HL-60 (cell line): ENCODE results near the gene RBMXL2.

Experiments used
- DNase-seq, 2 experiments: peaks; one replicate each; pipeline ENCODE4 v3.0.0-alpha.2; 2010 to 2020; ENCODE audit warnings: low read depth in 1 of 2, low spot score in 1 of 2
- H3K27ac ChIP-seq: fragments of 250-450 bp; sonication (Bioruptor Pico); replicated peaks from 2 replicates; pipeline ENCODE4 v1.5.1; 2020; ENCODE audit warnings: mild to moderate bottlenecking, moderate library complexity
- H3K27me3 ChIP-seq: fragments of 250-450 bp; sonication (Bioruptor Pico); 2 replicates; pipeline ENCODE4 v1.5.1; 2021; ENCODE audit warnings: mild to moderate bottlenecking, moderate library complexity; ENCODE audit not compliant: insufficient read depth, poor library complexity, severe bottlenecking
- H3K4me3 ChIP-seq: replicated peaks from 2 replicates; pipeline ENCODE4 v1.5.1; 2011; ENCODE audit warnings: mild to moderate bottlenecking, control low read depth, low read length; ENCODE audit not compliant: insufficient read depth
- GABPA ChIP-seq: IDR thresholded peaks from 2 replicates; pipeline ENCODE4 v1.6.1; 2012; ENCODE audit warnings: low read depth
- POLR2AphosphoS5 ChIP-seq: IDR thresholded peaks from 2 replicates; pipeline ENCODE4 v1.6.1; 2012; ENCODE audit warnings: low read depth
- SPI1 ChIP-seq: IDR thresholded peaks from 2 replicates; pipeline ENCODE4 v1.6.1; 2012; ENCODE audit warnings: low read depth, mild to moderate bottlenecking, borderline replicate concordance
- long read RNA-seq: library from polyadenylated mRNA; unstranded; transcript quantifications from one replicate; pipeline ENCODE4 v2.0.0, GENCODE V29; 2020
- TF ChIP-seq, protein P1 (sequence below): IDR thresholded peaks from one replicate; pipeline ENCODE4 v1.5.1; 2011; ENCODE audit warnings: low read length, control low read depth, inconsistent platforms; ENCODE audit not compliant: insufficient read depth
- TF ChIP-seq, protein P2 (sequence below): IDR thresholded peaks from 2 replicates; pipeline ENCODE4 v1.6.1; 2012; ENCODE audit warnings: low read depth; ENCODE audit not compliant: insufficient replicate concordance

RBMXL2 gene
- long read RNA-seq: 0 reads

DNA sequence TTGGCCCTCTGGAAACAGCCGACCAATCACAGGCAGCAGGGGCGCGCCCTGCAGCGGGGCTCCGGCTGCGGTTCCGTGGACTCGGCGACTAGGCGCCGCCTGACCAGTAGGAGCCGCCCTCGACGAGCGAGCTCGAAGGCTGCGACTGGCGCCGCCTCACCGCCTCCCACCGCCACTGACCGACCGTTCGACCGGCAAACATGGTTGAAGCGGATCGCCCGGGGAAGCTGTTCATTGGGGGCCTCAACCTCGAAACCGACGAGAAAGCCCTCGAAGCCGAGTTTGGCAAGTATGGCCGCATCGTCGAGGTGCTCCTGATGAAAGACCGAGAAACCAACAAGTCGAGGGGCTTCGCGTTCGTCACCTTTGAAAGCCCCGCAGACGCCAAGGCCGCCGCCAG lies at the start of gene RBMXL2:
Gene RBMXL2 (plus strand): TSS at position 78 of the 400 bp plus-strand sequence. CDS start 123 bp downstream, at position 201.
- TF ChIP-seq, protein P1, sequence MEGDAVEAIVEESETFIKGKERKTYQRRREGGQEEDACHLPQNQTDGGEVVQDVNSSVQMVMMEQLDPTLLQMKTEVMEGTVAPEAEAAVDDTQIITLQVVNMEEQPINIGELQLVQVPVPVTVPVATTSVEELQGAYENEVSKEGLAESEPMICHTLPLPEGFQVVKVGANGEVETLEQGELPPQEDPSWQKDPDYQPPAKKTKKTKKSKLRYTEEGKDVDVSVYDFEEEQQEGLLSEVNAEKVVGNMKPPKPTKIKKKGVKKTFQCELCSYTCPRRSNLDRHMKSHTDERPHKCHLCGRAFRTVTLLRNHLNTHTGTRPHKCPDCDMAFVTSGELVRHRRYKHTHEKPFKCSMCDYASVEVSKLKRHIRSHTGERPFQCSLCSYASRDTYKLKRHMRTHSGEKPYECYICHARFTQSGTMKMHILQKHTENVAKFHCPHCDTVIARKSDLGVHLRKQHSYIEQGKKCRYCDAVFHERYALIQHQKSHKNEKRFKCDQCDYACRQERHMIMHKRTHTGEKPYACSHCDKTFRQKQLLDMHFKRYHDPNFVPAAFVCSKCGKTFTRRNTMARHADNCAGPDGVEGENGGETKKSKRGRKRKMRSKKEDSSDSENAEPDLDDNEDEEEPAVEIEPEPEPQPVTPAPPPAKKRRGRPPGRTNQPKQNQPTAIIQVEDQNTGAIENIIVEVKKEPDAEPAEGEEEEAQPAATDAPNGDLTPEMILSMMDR: no peak
- TF ChIP-seq SPI1: no peak
- TF ChIP-seq POLR2AphosphoS5: no peak
- TF ChIP-seq, protein P2, sequence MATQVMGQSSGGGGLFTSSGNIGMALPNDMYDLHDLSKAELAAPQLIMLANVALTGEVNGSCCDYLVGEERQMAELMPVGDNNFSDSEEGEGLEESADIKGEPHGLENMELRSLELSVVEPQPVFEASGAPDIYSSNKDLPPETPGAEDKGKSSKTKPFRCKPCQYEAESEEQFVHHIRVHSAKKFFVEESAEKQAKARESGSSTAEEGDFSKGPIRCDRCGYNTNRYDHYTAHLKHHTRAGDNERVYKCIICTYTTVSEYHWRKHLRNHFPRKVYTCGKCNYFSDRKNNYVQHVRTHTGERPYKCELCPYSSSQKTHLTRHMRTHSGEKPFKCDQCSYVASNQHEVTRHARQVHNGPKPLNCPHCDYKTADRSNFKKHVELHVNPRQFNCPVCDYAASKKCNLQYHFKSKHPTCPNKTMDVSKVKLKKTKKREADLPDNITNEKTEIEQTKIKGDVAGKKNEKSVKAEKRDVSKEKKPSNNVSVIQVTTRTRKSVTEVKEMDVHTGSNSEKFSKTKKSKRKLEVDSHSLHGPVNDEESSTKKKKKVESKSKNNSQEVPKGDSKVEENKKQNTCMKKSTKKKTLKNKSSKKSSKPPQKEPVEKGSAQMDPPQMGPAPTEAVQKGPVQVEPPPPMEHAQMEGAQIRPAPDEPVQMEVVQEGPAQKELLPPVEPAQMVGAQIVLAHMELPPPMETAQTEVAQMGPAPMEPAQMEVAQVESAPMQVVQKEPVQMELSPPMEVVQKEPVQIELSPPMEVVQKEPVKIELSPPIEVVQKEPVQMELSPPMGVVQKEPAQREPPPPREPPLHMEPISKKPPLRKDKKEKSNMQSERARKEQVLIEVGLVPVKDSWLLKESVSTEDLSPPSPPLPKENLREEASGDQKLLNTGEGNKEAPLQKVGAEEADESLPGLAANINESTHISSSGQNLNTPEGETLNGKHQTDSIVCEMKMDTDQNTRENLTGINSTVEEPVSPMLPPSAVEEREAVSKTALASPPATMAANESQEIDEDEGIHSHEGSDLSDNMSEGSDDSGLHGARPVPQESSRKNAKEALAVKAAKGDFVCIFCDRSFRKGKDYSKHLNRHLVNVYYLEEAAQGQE: no peak
- no peak for TF ChIP-seq GABPA
- no peak for DNase-seq
- H3K4me3 ChIP-seq: no peak within 1 kb of the TSS
- peaks cover 5% of the 10 kb centered on the region for H3K27me3 ChIP-seq
- H3K27ac ChIP-seq: no peak within 1 kb of the TSS

DNA sequence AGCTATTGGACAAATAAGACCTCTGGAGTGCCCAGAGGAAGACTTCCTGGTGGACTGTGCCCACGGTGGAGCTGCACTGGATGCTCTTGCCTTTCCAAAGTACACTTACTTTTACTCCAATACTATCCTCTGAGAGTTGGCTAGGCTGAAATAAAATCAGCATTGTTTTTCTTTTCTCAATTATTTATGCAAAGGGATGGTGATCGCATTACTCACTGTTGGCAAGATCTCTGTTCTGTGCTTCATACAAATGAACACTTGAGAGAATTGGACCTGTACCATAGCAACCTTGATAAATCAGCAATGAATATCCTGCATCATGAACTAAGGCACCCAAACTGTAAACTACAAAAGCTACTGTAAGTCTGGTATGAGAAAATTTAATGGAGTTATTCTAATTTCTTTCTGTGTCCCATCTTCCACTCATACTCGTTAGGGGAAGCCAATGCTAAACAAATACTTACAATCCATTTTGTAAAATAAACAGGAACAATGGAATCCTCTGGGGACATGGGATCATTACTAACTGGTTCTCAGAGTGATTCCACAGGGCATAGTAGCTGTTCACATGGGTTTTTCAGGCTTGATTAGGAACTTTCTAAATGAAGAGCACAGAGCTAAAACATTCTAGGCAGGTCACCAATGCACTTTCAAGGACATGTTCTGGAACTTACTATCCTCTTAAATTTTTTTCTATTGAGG lies 42.2 kb upstream of the RBMXL2 start:
- H3K4me3 ChIP-seq: no peak overlapping the region
- no peak for DNase-seq
- H3K27ac ChIP-seq: no peak overlapping the region
- TF ChIP-seq GABPA (no peak), SPI1 (no peak), POLR2AphosphoS5 (no peak)
- TF ChIP-seq, protein P1: no peak
- TF ChIP-seq, protein P2: no peak
- H3K27me3 ChIP-seq: no peaks in the 10 kb centered on the region

DNA sequence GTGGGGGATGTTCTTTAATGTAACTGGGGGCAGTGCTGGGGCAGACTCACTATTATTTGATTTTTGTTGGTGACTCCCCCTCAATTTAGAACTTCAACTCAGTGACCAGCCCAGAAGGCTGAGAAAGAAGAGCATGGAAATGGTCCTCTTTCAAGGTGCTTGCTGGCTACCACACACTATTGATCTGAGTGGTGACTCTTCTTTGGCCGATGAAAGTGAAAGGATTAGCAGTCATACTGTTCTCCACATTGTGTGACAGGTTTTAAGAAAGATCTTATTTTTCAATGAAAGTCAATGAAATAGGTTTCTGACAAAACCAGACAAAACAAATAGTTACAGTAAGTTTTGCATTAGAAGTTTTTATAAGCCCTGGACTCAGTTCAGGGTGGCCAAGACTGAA lies 38.6 kb upstream of the RBMXL2 start:
- TF ChIP-seq SPI1 (no peak), POLR2AphosphoS5 (no peak), GABPA (no peak)
- TF ChIP-seq, protein P1: no peak
- TF ChIP-seq, protein P2: no peak
- no peak overlapping the region for H3K4me3 ChIP-seq
- no peak overlapping the region for H3K27ac ChIP-seq
- no peaks in the 10 kb centered on the region for H3K27me3 ChIP-seq
- no peak for DNase-seq
